HG02610 (cell line): ENCODE results near the gene L2HGDH.
A peak's percentile ranks its signal among the peaks of the same experiment; 100 is the strongest.

Experiments used
- ATAC-seq: cut with Tn5 transposase; IDR thresholded peaks from one replicate; pipeline ENCODE4 v1.9.1; 2021; ENCODE audit warnings: mild to moderate bottlenecking, moderate library complexity; ENCODE audit not compliant: unreplicated experiment

The L2HGDH gene

DNA sequence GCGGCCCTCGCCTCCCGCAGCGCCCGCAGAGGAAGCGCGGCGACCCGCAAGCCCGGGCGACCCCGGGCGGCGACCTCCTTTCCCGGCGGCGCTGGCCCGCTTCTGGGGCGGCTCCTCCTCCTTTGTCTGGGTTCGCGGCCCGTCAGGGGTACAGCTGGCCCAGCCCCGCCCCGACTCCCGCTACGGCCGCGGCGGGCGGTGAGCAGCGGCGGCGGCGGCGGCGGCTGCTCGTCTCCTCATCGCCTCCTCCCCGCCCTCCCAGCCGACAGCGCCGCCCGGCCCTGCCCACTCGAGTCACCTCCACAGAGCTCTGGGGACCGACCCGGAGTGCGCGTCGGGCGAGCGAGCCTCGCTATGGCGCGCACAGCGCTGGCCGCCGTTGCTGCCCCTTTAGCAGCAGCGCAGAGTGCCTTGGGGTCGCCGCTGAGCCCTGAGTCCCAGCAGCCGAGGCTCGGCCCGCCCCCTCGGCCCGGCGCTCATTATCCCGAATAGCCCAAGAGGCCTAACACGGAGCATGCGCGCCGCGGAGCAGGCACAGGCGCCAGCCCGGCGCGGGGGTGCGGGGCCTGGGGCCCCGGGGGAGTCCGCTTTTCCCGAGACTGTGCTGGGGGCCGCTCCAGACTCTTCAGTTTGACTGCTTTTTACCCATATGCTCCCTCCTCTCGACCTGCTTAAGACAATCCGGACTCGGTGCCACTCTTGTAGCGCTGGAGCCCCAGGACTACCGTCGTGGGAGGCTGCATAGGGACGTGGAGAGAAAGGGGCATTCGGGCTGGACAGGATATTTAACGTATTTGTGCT is 80.4 kb downstream of the L2HGDH start, which contains the start of gene SOS2:
TSS of gene SOS2 (minus strand) at position 104 of the 801 bp plus-strand sequence. CDS start 295 bp downstream, outside the sequence.
- peak; percentile 86 for ATAC-seq

DNA sequence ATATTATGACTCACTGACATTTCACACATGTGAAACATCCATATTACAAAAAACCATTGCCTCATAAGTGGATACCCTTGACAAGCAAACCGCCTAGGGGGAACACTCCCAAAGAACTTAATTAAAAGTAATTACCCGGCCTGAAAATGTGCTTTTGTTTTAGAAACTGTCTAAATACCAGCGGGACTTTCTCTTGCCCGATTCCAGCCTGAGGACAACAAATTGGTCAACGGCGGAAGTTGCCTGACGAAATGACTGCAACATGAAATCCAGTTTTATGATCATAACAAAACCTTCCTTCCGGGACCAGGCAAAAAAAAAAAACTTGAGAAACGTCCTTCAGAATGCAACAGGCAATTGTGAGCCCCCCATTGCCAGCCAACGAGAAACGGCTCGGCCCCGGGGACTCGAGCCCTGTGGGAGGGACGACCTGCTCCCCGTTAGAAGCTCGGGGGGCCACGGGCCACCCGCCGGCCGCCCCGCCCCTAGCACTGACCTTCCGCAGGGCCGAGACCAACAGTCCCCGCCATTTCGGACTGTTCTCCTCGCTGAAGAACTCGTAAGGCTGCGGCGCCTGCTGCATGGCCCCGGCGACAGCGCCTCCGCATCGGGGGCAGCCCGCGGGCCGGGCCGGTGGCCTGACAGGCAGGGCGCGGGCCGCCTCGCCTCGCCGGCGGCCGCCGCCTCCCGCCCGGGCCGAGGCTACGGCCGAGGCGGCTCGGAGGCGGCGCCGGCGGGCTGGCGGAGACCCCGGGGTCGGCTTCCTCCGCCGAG is 81.1 kb downstream of the L2HGDH start:
- ATAC-seq, result peak; percentile 34

DNA sequence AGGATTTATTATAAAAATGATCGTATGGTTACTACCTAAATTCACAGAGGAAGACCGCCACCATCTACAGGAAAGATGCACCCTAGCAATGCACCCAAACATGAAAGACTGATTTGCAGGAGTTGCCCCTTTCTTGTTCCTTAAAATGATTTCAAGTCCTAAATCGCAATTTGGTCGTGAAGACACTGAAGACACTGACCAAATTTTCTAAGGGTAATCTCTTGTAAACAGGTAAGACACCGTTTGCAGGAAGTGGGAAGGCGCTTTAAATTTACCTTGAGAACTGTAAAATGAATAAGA is 81.7 kb downstream of the L2HGDH start:
- no peak for ATAC-seq

- no peak for ATAC-seq
These were observed 82.3 kb downstream of the L2HGDH start for GRCh38 chr14:50229681-50230080.

DNA sequence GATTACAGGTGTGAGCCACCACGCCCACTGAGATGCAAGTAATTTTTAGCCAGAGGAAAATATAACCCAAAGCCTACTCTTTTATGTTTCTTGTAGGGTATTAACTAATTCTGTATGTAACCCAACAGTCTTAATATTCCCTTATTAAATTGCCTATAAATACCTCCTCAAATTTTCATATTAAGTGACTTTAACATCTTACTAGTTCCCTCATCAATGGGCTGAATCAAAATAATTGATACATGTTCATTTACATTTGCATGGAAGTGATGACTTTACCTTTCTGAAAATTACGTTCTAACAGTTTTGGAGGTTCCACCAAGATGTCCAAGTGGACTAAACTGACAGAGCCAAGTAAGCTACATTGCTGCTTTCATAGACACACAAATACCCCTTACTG is 83.7 kb downstream of the L2HGDH start:
- ATAC-seq, result no peak

DNA sequence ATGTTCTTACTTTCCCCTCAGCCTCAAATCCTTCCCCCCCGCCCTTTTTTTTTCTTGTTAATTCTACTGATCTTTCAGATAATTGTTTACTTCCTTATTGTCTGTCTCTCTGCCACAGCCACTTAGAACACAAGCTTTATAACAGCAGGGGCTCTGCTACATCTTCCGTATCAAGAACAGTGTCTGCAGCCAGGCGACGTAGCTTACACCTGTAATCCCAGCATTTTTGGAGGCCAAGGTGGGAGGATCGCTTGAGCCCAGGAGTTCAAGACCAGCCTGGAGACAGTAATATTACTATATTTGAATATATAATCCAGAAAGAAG is 86.1 kb downstream of the L2HGDH start:
- no peak for ATAC-seq

DNA sequence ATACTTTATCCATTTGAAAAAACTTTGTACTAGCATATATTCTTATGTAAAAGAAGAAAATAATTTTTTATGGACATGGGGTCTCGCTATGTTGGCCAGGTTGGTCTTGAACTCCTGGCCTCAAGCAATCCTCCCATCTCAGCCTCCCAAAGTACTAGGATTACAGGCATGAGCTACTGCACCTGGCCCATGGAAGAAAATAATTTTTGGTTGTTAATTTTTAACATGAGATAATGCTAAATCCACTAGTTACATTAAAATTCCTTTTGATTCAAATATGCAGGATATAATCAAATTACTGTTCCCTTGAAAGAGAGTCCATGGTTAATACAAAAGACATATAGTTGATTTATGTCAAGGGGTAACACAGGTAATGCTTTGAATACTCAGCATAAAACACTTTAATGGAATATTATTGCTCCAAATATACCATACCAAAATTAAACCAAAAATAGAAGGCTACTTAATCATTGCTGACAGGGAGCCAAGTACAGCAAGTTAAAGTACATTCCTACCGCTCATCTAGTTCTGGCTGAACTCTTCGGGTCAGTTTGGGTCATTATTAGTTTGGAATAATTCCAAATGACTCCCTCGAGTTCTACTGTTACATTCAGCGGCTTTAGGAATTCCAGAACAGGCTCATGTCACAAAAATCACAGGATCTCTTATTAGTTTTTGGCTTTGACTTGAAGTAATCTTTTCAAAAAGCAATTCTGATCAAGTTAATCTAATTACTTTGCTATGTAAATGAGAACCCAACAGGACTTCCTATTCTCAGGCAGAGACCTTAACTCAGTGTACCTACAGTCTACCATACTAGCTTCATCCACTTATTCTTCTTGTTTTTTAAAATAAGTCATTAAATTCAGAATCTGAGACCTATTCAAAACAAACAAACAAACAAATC is 86.7 kb downstream of the L2HGDH start:
- no peak for ATAC-seq

GRCh38 chr14:50222055-50222613 is 89.9 kb downstream of the L2HGDH start:
- ATAC-seq, result no peak

- ATAC-seq, result no peak
These were observed 93.5 kb downstream of the L2HGDH start for GRCh38 chr14:50218501-50218900.

GRCh38 chr14:50215416-50215815 is 96.6 kb downstream of the L2HGDH start:
- ATAC-seq, result no peak

DNA sequence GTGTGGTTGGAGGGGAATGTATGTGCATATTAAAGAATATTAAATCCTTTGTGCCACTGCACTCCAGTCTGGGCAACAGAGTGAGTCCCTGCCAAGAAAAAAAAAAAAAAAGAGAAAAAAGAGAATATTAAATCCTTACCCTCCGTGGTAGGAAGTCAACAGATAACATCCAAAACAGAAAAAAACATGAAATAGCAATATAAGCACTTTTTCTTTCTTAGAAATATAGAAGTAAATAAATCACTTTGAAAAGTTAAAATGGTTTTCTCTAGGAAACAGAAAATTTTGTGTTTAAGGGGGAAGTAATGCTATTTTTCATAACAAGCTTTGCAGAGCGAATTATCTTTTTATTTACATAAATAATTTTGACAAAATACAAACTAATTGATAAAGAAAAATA is 98.2 kb downstream of the L2HGDH start:
- no peak for ATAC-seq

DNA sequence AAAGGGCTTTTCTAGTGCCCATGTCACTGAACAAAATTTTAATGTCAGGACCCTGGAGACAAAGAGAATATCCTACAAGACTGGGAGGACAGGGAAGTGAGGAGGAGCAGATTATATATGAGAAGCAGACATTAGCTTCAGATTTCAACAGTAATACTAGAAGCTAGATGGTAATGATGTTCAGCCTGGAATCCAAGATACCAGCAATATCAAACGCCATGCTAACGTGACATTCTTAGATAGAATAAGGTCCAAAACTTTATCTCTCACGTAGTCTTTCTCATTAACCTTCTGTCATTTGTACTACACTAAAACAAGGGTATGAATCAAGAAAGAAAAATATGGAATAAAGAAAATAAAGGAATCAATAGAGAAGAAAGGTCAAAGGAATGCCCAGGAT is 99.3 kb downstream of the L2HGDH start:
- no peak for ATAC-seq

GRCh38 chr14:50210074-50210473 is 102.0 kb downstream of the L2HGDH start:
- ATAC-seq, result no peak

DNA sequence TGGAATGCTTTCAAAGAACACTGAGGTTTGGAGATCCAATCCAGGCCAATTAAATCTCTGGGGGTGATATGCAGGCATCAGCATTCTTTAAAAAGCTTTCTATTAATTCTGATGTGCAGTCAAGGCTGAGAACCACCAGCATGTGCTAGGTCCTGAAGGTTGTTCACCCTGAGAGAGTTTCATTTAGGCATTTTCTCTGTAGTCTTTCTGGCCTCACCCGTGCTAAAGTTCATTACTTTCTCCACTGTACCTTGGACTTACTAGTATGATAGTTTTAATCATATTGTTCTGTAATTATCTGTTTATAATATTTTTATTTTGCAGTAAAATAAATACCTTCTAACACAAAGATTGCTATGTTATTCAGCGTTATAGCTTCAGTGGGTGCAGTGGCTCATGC is 113.5 kb downstream of the L2HGDH start:
- ATAC-seq, result no peak

- ATAC-seq, result no peak
These were observed 120.5 kb downstream of the L2HGDH start for GRCh38 chr14:50191499-50191898.
